HG02642 (cell line): Measurements from ENCODE around the gene ANXA11.
A peak's percentile ranks its signal among the peaks of the same experiment; 100 is the strongest.
"Not testable (repeated sequence)": the region's sequence is repeated elsewhere in the genome, so short reads cannot be mapped to it uniquely, and the experiment has no call there.

Experiments
- ATAC-seq: cut with Tn5 transposase; IDR thresholded peaks from one replicate; pipeline ENCODE4 v1.9.1; 2021; ENCODE audit warnings: mild to moderate bottlenecking; ENCODE audit not compliant: unreplicated experiment, poor library complexity

Gene ANXA11

DNA sequence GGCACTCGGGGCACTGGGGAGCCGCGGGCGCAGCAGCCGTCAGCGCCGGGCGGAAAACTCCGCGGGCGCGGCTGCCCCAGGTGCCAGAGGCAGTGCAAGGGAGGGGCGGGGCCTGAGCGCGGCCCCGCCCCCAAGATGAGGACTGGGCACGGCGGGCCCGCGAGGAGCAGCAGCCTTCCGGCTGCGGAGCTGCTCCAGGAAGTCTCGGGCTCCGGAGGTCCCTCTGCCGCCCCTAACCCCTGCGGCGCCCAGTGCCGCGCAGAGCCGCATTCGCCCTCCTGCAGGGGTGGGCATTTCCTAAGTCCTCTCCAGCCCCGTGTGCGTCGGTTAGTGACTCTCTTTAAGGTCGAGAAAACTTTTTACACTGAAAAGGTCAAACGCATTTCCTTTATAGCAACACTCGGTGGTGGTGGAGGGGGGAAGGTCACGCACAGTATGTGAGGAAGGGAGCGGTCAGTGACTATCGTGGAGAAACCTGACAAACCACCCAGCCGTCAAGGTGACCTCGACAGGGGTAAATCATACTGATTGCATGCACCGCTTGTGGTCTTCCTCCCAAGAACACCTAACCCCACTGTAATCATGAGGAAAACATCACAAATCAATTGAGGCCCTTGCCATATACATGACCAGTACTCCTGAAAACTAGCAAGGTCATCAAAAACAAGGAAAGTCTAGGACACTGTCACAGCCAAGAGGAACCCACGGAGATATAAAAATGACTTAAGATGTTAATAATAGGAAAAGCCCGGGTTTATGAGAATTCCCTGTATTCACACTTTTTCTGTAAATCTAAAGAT, at the start of gene ANXA11:
TSS of gene ANXA11 (minus strand) at position 61 of the 800 bp plus-strand sequence. CDS start 32,676 bp downstream, outside the sequence.
- ATAC-seq: peak; percentile 87

DNA sequence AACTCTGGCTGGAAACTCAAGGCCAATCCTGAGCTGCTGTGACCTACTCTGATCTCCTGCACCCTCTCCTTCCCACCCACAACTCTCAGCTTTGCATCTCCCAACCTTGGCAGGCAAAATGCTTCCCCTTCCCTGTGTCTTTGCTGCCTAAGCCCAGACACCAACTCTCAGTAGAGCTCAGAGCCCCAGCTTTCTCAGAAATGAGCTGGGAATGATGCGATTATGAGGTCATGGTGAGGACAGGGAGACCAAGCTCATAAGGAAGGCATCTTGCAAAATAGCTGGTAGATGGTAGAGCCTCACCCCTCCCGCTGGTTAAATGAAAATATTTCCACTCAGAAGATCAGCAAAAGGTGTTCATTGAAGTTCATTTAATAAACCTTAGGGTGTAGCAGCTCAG, 49.4 kb upstream of the ANXA11 start:
- not testable (repeated sequence) for ATAC-seq

DNA sequence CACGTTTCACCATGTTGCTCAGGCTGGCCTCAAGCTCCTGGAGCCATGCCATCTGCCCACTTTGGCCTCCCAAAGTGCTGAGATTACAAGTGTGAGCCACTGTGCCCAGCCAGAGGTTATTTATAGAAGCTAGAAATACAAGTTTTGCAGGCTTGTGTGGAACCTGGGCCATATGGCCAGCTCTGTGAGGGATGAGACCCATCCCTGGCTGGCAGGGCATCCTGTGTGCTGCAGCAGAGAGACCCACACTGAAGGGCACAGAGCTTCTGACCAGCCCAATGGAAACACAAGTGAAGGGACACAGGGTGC, 48.6 kb upstream of the ANXA11 start:
- peak; percentile 6 for ATAC-seq

DNA sequence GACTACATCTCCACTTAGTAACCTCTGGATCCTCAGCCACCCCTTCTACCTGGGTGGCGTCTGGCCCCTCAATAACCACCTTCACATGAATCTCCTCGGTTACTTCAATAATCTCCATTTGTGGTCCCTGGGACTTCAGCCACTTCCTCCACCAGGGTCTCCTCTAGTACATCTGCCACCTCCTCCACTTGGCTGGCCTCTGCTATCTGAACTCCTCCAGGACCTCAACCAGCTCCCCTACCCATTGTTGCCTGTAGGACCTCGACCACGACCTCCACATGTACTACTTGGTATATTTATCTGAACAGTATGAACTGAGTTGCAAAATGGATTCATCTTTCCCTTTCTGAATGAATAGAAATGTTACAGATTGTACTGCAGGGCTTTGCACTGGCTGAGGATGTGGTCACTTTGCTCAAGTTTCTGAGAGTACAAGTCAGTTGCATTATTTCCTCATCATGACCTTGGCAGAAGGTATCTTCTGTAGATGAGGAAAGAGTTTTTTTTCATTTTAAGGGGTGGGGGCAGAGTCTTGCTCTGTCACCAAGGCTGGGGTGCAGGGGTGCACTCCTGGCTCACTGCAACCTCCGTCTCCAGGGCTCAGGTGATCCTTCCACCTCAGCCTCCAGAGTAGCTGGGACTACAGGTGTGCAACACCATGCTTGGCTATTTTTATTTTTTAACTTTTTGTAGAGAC, 48.1 kb upstream of the ANXA11 start:
- ATAC-seq: peak; percentile 40

DNA sequence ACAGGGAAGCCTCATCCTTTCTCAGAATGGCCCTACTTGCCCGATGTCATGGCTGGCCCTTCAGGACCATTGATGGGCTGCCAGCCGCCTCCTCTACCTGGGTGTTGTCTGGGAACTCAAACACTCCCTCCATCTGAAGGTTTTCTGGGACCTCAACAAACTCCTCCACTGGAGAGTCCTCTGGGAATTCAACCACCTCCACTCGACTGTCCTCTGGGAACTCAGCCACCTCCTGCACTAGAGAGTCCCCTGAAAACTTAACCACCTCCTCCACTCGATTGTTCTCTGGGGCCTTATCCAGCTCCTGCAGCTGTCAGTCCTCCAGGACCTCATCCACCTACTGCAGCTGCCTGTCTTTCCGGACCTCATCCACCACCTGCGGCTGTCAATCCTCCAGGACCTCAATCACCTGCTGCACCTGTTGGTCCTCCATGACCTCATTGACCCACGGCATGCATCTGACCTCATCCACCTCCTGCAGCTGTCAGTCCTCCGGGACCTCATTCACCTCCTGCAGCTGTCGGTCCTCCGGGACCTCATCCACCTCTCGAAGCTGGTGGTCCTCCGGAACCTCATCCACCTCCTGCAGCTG, 47.1 kb upstream of the ANXA11 start:
- ATAC-seq: no peak

DNA sequence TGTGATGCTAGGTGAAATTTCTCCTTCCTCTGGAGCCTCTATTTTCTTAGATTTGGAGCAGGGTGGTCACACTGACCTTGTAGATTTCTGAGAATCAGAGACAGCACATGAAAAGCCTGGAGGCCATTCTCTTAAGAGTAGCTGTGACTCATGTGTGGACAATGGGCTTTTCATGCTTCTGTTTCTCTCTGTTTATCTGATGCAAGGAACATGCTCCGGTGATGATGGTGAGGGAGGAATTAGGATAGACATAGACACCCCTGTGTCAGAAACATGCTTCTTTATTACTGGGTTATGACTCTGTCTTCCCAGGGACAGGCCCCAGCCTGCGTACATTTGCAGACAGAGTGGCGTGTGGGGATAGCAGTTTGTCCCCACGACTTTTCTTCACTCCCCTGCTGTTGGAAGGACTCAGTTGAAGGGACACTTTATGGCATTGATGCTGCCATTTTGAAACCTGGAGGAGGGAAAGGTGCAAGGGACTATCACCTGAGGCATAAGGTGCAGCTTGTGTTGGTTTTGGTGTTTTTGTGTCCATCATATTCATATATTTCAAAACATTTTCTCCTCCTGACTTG, 46.5 kb upstream of the ANXA11 start:
- ATAC-seq: not testable (repeated sequence)

DNA sequence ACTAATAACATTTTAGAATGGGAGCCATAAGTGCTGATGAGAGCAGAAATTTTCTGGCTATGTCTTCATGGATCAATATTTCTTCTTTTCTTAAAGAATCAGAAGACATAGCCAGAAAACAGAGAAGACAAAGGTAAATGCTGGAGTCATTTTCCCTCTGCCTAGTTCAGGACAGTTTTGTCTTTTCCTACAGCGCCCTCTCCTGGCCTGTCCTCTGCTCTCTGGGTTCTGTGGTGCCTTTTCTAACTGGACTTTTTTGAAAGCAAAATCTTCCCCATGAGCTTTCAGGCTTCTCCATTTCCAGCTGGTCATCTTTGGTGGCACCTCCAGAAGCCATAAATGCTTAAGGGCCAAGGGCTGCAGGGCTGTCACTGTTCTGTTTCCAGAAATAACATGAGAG, 45.1 kb upstream of the ANXA11 start:
- not testable (repeated sequence) for ATAC-seq

DNA sequence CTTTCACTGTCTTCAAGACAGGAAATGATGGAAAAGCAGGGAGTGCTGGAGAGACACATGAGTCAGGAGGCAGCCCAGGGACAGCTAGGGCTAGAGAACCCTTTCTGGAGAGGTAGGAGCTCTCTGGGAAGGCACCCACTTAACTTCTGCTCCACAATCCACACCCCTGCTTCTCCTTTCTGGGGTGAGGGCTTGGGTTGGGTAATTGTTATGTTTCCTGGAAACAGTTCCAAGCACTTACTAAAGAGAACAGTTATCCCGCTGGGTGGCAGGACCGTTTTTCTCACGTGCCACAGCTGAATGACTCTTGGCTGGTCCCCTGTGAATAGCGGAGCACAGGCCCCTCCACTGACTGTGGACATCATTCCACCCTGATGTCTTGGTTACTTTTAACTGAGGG, 44.6 kb upstream of the ANXA11 start:
- not testable (repeated sequence) for ATAC-seq

DNA sequence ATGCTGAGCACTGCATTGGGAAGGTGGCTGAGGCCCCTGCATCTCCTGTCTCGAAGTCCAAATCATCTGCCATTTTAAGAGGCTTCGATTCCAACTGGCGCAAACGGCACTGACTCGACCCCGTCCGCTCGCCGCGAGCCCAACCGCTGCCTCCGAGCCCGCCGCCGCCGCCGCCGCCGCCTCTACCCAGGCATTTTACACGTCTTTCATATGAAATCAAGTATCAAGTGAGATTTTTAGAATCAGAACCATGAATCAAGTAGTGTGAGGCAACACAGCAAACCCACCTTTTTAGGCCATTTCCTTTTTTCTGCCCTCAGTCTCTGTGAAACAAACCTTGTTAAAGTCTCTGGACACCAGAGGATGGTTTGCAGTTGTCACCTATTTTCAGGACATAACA, 42.3 kb upstream of the ANXA11 start:
- ATAC-seq: not testable (repeated sequence)

DNA sequence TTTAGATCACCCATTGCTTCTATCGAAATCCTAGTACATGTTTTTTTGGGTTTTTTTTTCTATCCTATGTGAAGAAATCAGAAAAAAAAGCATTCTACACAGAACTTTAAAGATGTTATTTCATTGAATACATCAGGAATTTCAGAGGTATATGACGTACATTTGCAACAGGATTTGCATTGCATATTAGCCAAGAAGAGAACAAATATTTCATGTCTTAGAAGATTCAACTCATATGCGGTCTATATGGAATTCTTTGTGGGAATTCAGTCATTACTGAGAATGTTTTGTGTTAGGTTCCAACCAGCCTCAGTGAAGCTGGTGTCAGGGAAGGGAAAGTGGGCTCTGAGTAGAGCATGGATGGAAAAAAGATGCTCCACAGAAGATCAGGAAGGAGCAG, 39.0 kb upstream of the ANXA11 start:
- ATAC-seq: not testable (repeated sequence)

DNA sequence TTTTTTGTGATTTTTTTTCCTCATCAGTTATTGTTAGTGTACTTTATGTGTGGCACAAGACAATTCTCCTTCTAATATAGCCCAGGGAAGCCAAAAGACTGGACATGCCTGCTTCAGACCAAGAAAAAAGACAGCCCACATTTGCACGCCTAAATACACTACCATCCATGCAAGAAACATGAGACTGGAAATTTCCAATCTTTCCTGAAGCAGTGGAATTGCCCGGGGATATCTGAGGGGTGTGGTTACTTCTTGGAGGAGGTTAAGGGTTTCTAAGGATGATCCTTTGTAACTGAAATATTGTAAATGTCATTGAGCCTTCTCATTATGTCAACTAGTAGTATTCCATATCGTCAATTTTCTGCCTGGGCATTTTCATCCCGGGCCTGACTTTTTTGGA, 37.0 kb upstream of the ANXA11 start:
- not testable (repeated sequence) for ATAC-seq

DNA sequence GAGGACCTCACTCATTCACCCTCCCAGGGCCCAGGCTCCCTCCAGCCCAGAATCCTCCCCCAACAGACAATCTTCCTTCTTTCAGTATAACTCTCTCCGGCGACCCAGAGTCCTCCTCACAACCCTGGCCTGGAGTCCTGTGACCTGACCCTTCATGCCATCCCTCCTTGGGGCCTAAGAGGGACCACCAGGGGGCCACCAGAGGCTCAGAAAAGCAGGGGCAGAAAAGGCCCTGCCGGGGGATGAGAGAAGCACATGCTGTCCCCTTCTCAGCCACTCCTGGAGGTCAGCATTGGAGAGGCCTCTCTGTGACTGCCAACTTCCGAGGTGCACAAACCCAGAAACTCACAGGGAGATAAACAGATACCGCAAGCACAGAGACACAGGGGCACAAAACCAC, 31.1 kb upstream of the ANXA11 start:
- not testable (repeated sequence) for ATAC-seq

DNA sequence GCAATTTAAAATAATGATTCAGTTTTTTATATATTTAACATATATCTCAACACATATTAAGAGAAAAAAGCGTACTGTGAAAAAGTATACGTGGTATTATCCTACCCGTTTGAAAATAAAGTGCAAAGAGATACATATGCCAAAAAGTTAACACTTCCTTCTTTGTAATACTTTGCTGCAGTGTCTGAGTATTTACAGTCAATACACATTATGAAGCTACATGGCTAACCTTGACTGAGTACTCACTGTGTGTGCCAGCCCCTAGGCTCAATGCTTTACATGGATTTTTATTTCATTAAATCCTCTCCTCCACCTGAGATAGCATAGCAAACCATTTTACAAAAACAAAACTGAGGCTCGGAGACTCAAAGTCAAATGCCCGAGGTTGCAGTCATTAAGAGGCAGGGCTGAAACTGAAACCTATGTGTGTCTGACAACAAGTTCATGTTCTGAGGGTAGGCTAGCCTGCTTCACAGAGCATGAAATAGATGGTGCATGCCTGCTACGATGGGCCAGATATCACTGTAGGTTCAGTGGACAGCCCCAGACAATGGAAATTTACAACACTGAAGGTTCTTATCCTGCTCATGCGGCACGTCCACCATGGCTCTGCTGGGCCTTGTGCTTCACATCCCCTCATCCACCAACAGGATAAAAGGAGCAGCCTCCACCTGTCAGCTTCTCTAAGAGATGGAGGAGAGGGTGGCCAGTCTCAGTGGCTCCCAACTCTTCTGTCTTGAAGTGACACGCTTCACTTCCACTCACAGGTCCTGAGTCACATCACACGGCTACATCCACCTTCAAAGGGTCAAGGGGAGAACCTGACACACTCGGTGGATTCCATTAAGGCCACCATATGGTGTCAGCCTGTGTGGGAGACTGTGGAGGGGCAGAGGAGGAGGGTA, 29.2 kb upstream of the ANXA11 start:
- ATAC-seq: peak; percentile 99

DNA sequence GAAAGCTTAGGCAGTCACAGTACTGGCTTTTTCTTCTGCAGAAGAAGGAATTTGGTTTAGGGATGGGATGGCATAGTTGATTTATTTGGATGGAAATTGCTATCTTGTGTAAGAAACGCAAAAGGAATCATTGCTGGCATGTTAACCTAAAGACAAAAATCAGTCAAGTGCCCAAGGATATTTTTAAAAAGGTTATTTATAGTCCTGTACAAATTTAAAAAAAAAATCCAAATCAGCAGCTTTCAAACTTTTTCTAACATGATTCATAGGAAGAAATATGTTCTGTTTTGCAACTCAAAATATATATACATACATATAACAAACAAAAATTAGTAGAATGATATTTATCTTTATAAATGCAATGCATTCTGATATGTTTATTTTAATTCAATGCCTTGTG, 28.5 kb upstream of the ANXA11 start:
- not testable (repeated sequence) for ATAC-seq

DNA sequence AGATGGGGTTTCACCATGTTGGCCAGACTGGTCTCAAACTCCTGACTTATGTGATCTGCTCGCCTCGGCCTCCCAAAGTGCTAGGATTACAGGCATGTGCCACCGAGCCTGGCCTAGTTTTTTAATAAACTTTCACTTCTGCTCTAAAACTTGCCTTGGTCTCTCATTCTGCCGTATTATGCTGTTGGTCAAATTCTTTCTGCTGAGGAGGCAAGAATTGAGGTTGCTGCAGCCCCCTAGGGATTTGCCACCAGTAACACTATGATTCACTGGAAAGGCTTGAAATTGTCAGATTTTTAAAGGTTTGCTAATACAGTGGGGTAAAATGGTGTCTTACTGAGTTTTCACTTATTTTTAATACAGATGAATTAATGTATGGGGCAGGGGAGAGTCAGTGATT, 21.4 kb upstream of the ANXA11 start:
- ATAC-seq: peak; percentile 45

DNA sequence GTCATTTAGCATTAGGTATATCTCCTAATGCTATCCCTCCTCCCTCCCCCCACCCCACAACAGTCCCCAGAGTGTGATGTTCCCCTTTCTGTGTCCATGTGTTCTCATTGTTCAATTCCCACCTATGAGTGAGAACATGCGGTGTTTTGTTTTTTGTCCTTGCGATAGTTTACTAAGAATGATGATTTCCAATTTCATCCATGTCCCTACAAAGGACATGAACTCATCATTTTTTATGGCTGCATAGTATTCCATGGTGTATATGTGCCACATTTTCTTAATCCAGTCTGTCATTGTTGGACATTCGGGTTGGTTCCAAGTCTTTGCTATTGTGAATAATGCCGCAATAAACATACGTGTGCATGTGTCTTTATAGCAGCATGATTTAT, 17.7 kb upstream of the ANXA11 start:
- not testable (repeated sequence) for ATAC-seq

DNA sequence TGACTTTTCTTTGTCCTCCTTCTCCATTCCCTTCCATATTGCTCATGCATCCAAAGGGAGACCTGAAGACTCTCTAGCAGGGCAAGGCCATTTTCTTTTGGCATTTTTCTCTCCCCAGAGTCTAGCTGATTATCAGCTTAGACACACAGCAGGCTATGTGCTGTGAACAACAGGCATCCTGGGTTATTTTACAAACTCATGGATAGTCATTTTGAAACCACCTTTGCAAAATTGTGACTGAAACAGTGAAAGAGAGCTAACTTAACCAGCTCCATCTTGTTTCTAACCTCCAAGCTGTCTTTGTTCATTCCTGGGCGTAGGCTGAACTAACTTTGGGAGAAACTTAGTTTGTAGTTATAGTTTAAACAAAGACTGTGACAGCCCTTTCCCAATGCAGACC, 13.5 kb upstream of the ANXA11 start:
- ATAC-seq: peak; percentile 91

DNA sequence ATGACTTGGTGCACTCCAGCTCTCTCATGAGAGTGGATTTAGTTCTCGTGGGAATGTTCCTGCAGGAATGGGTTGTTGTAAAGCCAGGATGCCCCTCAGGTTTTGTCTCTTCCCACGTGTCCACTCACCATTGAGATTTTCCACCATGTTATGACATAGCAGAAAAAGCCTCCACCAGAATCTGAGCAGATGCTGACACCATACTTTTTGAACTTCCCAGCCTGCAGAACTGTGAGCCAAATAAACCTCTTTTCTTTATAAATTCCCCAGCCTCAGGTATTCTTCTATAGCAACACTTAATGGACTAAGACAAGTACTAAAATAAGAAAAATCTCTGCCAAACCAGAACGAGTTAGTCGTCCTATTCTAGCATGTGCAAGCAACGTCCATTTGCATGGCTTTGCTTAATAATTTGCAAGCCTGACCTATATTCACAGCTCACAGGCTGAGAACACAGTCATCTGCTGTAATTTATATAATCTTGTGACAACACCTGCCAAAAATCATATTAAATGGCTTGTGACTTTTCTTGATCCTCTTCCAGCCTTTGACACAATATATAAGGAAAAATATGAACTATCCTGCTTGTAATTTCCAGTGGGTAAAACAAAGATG, 9.1 kb upstream of the ANXA11 start:
- ATAC-seq: not testable (repeated sequence)

DNA sequence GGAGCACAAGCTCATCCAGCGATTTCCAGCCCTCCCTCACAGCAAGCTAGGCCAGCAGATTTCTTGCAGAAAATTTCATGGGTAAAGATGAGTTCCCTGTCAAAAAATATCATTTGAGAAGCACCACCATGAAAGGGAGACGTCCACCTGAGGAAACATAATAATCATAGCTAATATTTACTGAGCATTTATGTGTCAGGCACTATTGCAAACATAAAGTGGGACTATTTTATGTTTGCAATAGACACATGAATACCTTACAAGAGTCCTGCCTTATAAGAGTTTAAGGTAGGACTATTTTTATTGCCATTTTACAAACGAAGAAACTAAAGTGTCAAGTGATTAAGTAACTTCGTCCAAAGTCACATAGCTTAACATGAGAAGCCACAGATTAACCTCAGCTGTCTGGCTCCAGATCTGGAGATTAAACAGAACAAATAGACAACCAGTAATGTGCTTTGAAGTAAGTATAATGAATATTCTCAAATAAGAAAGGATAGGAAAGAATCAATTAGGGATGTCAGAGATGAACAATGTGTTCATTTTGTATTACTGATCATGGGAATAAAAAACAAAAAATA, 7.3 kb upstream of the ANXA11 start:
- not testable (repeated sequence) for ATAC-seq
